Keratinocyte (primary cell): Measurements from ENCODE around the gene GPRC6A. TPM values are rescaled to one million over a fixed set of nuclear protein-coding genes. Genes with fewer than 3 reads are reported as not detected.
A peak's percentile ranks its signal among the peaks of the same experiment; 100 is the strongest.

Experiments
- DNase-seq: peaks from one replicate; pipeline ENCODE4 v3.0.0-alpha.2; 2011; ENCODE audit warnings: low read depth, missing footprints, low spot score
- FAIRE-seq: peaks from 2 replicates; lab custom pipeline; 2011; peaks lifted over from hg19 to GRCh38; lab: Jason Lieb, UNC
- H2AFZ ChIP-seq: 2 replicates; pipeline ENCODE4 v1.6.0; 2012; ENCODE audit warnings: low read length, control low read depth, inconsistent platforms; ENCODE audit not compliant: control insufficient read depth
- H3K27ac ChIP-seq: 2 replicates; pipeline ENCODE4 v1.5.1; 2011; ENCODE audit warnings: low read length; ENCODE audit not compliant: control insufficient read depth, insufficient read depth
- H3K27me3 ChIP-seq: 3 replicates; pipeline ENCODE4 v1.6.0; 2011; ENCODE audit warnings: low read length; ENCODE audit not compliant: control insufficient read depth, insufficient read depth; ENCODE audit errors: extremely low read depth
- H3K36me3 ChIP-seq, 2 experiments: 2 replicates in 1 of 2; 3 replicates in 1 of 2; pipeline ENCODE4 v1.5.1; 2011; ENCODE audit warnings: low read length in 2 of 2, mild to moderate bottlenecking in 1 of 2; ENCODE audit not compliant: control insufficient read depth in 2 of 2, insufficient read depth in 2 of 2; ENCODE audit errors: extremely low read depth in 1 of 2
- H3K4me1 ChIP-seq: 3 replicates; pipeline ENCODE4 v1.5.1; 2011; ENCODE audit warnings: low read length; ENCODE audit not compliant: control insufficient read depth, insufficient read depth; ENCODE audit errors: extremely low read depth
- H3K4me2 ChIP-seq: 3 replicates; pipeline ENCODE4 v1.6.0; 2011; ENCODE audit warnings: low read depth, low read length; ENCODE audit not compliant: control insufficient read depth, insufficient read depth; ENCODE audit errors: extremely low read depth
- H3K4me3 ChIP-seq, 3 experiments: fragments of 200-600 bp in 1 of 3; sonication (generic) in 1 of 3; 2 replicates in 2 of 3; 3 replicates in 1 of 3; pipeline ENCODE4 v1.5.1; 2011 to 2016; ENCODE audit warnings: low read length in 3 of 3, mild to moderate bottlenecking in 3 of 3, control low read depth in 2 of 3, inconsistent platforms in 1 of 3, low read depth in 1 of 3, mixed read lengths in 1 of 3, mixed run types in 1 of 3, moderate library complexity in 1 of 3; ENCODE audit not compliant: control insufficient read depth in 2 of 3, insufficient read depth in 2 of 3; ENCODE audit errors: extremely low read depth in 1 of 3
- H3K79me2 ChIP-seq: 2 replicates; pipeline ENCODE4 v1.6.0; 2012; ENCODE audit warnings: low read length; ENCODE audit not compliant: control insufficient read depth, insufficient read depth
- H3K9ac ChIP-seq: 3 replicates; pipeline ENCODE4 v1.6.0; 2011; ENCODE audit warnings: low read length; ENCODE audit not compliant: control insufficient read depth, insufficient read depth; ENCODE audit errors: extremely low read depth
- H3K9me1 ChIP-seq: 3 replicates; pipeline ENCODE4 v1.6.0; 2011; ENCODE audit warnings: low read length; ENCODE audit not compliant: control insufficient read depth, insufficient read depth; ENCODE audit errors: extremely low read depth
- H3K9me3 ChIP-seq: 2 replicates; pipeline ENCODE4 v1.5.1; 2012; ENCODE audit warnings: low read depth, low read length; ENCODE audit not compliant: control insufficient read depth
- H4K20me1 ChIP-seq: 3 replicates; pipeline ENCODE4 v1.6.0; 2011; ENCODE audit warnings: low read length; ENCODE audit not compliant: control insufficient read depth, insufficient read depth; ENCODE audit errors: extremely low read depth
- CTCF ChIP-seq, 3 experiments: IDR thresholded peaks in 1 of 3; conservative IDR thresholded peaks in 1 of 3; optimal IDR thresholded peaks in 1 of 3; 2 replicates in 2 of 3; 3 replicates in 1 of 3; pipeline versions ENCODE3 to v1.5.1; 2011; ENCODE audit warnings: low read length in 3 of 3, mild to moderate bottlenecking in 3 of 3, moderate library complexity in 2 of 3, control low read depth in 1 of 3, inconsistent platforms in 1 of 3; ENCODE audit not compliant: insufficient read depth in 2 of 3; ENCODE audit errors: extremely low read depth in 1 of 3
- EZH2 ChIP-seq: IDR thresholded peaks from one replicate; pipeline ENCODE4 v1.6.1; 2012; ENCODE audit warnings: inconsistent platforms, mild to moderate bottlenecking, low read length, moderate library complexity
- dilution Hi-C: fragments of 300-500 bp; cut with MboI; formaldehyde crosslinking; loops from one replicate; pipeline ENCODE4 v1.7.0; 2020; ENCODE audit warnings: low sequenced_read_pairs; ENCODE audit not compliant: extremely low pct_ligation_motif_present
- polyA plus RNA-seq, 5 experiments: library from polyadenylated mRNA; depleted of rRNA in 3 of 5; stranded (reverse) in 3 of 5; stranded (forward) in 1 of 5; unstranded in 1 of 5; fragments of >200 nt; gene quantifications; 1 replicate in 1 of 5; 2 replicates in 3 of 5; 3 replicates in 1 of 5; pipeline versions ENCODE4 v1.2.1 to v1.2.3, GENCODE V29; 2011 to 2012; ENCODE audit warnings: missing spikeins in 2 of 5, low read depth in 1 of 5, low replicate concordance in 1 of 5

GPRC6A gene
- polyA plus RNA-seq, 1 donor (not counting 4 experiments of a cell fraction or from before 2014, with no cell fraction given) = not detected

GRCh38 chr6:116876635-116877611, 48.0 kb upstream of the GPRC6A start, which contains the start of gene RFX6:
Gene RFX6, plus strand, starts transcription at chr6:116877242. Its CDS starts 34 bp downstream, at chr6:116877276.
- dilution Hi-C loops = no loop called here
- no peak within 1 kb of the TSS for H3K9ac ChIP-seq
- H3K9me3 ChIP-seq = no peaks in the 10 kb centered on the region
- no peak for DNase-seq
- H3K36me3 ChIP-seq = no peaks in the 10 kb centered on the region
- no peaks in the 10 kb centered on the region for H3K79me2 ChIP-seq
- H3K27ac ChIP-seq = no peak within 1 kb of the TSS
- H3K9me1 ChIP-seq = no peaks in the 10 kb centered on the region
- peak; percentile 87 for TF ChIP-seq EZH2
- no peak for TF ChIP-seq CTCF (optimal IDR thresholded peaks at IDR 0.05 in 1 of 3, IDR thresholded peaks at IDR 0.05 in 1 of 3, conservative IDR thresholded peaks at IDR 0.05 in 1 of 3; ENCODE audit: extremely low read depth in 1 of 3, insufficient read depth in 2 of 3, low read length in 3 of 3)
- peaks cover 33% of the 10 kb centered on the region for H3K27me3 ChIP-seq
- H3K4me3 ChIP-seq = peak within 1 kb of the TSS in 2 of 3 experiments; percentile 20 to 42
- no peaks in the 10 kb centered on the region for H3K4me1 ChIP-seq
- FAIRE-seq = no peak
- no peaks in the 10 kb centered on the region for H4K20me1 ChIP-seq
- H3K4me2 ChIP-seq = peak within 1 kb of the TSS; percentile 54
- H2AFZ ChIP-seq = peak within 1 kb of the TSS; percentile 12

GRCh38 chr6:116876107-116876506, 47.2 kb upstream of the GPRC6A start:
- H3K4me3 ChIP-seq = no peak overlapping the region
- FAIRE-seq = no peak
- peak overlapping the region; percentile 54 for H3K4me2 ChIP-seq
- TF ChIP-seq EZH2 (no peak), CTCF (optimal IDR thresholded peaks at IDR 0.05 in 1 of 3, IDR thresholded peaks at IDR 0.05 in 1 of 3, conservative IDR thresholded peaks at IDR 0.05 in 1 of 3; ENCODE audit: extremely low read depth in 1 of 3, insufficient read depth in 2 of 3, low read length in 3 of 3) (no peak)
- H3K9me1 ChIP-seq = no peaks in the 10 kb centered on the region
- H3K9ac ChIP-seq = no peak overlapping the region
- no peaks in the 10 kb centered on the region for H3K79me2 ChIP-seq
- DNase-seq = no peak
- no peaks in the 10 kb centered on the region for H4K20me1 ChIP-seq
- dilution Hi-C loops = no loop called here
- H2AFZ ChIP-seq = no peak overlapping the region
- H3K4me1 ChIP-seq = no peaks in the 10 kb centered on the region
- no peak overlapping the region for H3K27ac ChIP-seq
- H3K36me3 ChIP-seq = no peaks in the 10 kb centered on the region
- H3K27me3 ChIP-seq = peaks cover 33% of the 10 kb centered on the region
- H3K9me3 ChIP-seq = no peaks in the 10 kb centered on the region
